Mucosa of descending colon (tissue), 3 donors: ENCODE results near the gene PRCD. TPM values are rescaled to one million over a fixed set of nuclear protein-coding genes. Genes with fewer than 3 reads are reported as not detected.

Experiments
- ATAC-seq: fragments of 200-7000 bp; cut with Tn5 transposase; one replicate; pipeline ENCODE4 v1.9.1; 2020; ENCODE audit warnings: mild to moderate bottlenecking, moderate library complexity
- DNase-seq, 3 donors: peaks; one replicate each; pipeline ENCODE4 v3.0.0-alpha.2; 2020
- H3K36me3 ChIP-seq: fragments of 200-600 bp; one replicate; pipeline ENCODE4 v1.8.0; 2021; ENCODE audit warnings: low read depth, mild to moderate bottlenecking
- H3K4me1 ChIP-seq: fragments of 200-600 bp; one replicate; pipeline ENCODE4 v1.8.0; 2021; ENCODE audit warnings: low read depth, mild to moderate bottlenecking
- H3K4me3 ChIP-seq: fragments of 200-600 bp; one replicate; pipeline ENCODE4 v1.8.0; 2021; ENCODE audit warnings: mild to moderate bottlenecking
- H3K9me3 ChIP-seq: fragments of 200-600 bp; one replicate; pipeline ENCODE4 v1.8.0; 2021; ENCODE audit warnings: mild to moderate bottlenecking
- intact Hi-C, 2 donors: fragments of 100-400 bp; cut with DNase I in 1 of 2; cut with micrococcal nuclease in 1 of 2; formaldehyde crosslinking; loops; one replicate each; pipeline versions ENCODE4 v1.11.0 to v1.11.1; 2022; cut with DNase I, micrococcal nuclease
- total RNA-seq, 3 donors: library from RNA; stranded (reverse); fragmentation: NEBNext Ultra II Directional in 2 of 3; extraction: Animal tissue kit (Norgen Biotek cat#: 25700) in 2 of 3; gene quantifications; one replicate each; pipeline versions ENCODE4 v1.2.1 to v1.2.4, GENCODE V29; 2021 to 2023
- TF ChIP-seq, protein P1 (sequence below): fragments of 200-600 bp; IDR thresholded peaks from one replicate; pipeline ENCODE4 v1.8.0; 2022; ENCODE audit warnings: antibody characterized with exemption, mild to moderate bottlenecking
- donor health status: DM: no; HTN: no; CAD: no; lungs with moderate emphysema.
- donor health status: DM: no; HTN: no; CAD: no.
- donor health status: DM: no; HTN: yes; CAD: no.

The PRCD gene
- total RNA-seq, 3 donors from 2014 or later, result 1.0 to 4.8 (median 1.6) TPM

DNA sequence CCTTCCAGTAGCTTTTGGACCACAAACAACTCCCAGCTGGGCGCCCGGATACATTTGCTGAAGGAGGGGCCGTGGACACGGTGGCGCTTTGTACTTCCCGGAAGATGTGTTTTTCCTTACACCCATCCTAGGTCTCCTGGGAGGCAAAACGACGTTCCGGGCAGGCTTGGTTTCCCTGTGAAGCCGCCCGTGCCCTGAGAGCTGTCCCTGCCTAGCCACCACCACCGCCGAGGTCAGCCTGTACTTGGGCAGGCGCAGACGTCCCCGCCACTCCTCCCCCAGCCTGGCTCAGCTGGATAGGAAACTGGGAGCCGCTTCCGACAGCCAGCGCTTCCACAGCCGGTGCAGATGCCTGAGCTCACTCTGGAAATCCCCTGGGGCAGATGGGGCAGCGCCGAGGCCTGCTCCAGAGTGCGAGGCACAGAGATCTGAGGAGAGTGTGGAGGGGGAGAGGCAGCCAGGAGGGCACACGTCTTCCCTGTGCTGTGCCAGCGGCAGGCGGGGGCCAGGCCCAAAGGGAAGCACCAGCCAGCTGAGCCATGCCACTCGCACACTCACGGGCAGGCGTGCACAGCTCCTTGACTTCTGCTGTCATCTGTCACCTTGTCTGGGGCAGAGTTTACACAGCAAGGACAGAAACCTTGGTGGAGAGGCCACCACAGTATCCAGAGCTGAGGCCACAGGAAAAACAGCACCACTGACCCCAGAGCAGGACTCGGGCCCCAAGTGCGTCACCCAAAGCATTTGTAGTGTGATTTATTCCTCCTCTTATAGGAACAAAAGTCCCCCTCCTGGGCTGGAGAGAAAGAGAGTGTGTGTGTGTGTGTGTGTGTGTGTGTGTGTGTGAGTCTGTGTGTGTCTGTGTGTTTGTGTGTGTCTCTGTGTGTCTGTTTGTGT lies 41.6 kb upstream of the PRCD start:
- no peak overlapping the region for H3K4me3 ChIP-seq
- intact Hi-C loops, result no loop called here
- H3K9me3 ChIP-seq, result no peaks in the 10 kb centered on the region
- DNase-seq (peak; percentile 59 to 82 (median 74)), ATAC-seq (peak; percentile 28)
- TF ChIP-seq, protein P1, sequence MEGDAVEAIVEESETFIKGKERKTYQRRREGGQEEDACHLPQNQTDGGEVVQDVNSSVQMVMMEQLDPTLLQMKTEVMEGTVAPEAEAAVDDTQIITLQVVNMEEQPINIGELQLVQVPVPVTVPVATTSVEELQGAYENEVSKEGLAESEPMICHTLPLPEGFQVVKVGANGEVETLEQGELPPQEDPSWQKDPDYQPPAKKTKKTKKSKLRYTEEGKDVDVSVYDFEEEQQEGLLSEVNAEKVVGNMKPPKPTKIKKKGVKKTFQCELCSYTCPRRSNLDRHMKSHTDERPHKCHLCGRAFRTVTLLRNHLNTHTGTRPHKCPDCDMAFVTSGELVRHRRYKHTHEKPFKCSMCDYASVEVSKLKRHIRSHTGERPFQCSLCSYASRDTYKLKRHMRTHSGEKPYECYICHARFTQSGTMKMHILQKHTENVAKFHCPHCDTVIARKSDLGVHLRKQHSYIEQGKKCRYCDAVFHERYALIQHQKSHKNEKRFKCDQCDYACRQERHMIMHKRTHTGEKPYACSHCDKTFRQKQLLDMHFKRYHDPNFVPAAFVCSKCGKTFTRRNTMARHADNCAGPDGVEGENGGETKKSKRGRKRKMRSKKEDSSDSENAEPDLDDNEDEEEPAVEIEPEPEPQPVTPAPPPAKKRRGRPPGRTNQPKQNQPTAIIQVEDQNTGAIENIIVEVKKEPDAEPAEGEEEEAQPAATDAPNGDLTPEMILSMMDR, result no peak
- peaks cover 43% of the 10 kb centered on the region for H3K4me1 ChIP-seq
- H3K36me3 ChIP-seq, result no peaks in the 10 kb centered on the region

DNA sequence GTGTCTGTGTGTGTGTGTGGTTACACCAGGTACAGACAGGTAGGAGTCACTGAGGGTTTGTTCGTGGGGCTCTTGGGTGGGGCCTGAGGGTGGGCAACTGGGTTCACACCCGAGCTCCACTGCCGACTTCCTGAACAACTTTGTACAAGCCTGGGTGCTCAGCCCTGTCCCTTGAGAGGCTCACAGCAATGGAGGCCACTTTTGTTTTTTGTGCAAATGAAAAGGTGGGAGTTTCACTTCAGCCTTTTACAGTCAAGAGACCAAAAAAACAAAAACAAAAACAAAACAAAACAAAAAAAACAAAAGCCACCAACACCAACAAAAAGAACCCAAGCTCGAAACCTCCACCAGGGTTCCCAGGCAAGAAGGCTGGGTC lies 41.0 kb upstream of the PRCD start:
- Histone ChIP-seq H3K36me3 (no peaks in the 10 kb centered on the region), H3K4me1 (peaks cover 36% of the 10 kb centered on the region), H3K9me3 (no peaks in the 10 kb centered on the region), H3K4me3 (no peak overlapping the region)
- TF ChIP-seq, protein P1, result no peak
- intact Hi-C loops, result no loop called here
- DNase-seq (no peak), ATAC-seq (no peak)

- no peaks in the 10 kb centered on the region for H3K9me3 ChIP-seq
- no peak for DNase-seq
- intact Hi-C loops, result no loop called here
- H3K4me3 ChIP-seq, result no peak overlapping the region
- TF ChIP-seq, protein P1, result no peak
- peaks cover 35% of the 10 kb centered on the region for H3K4me1 ChIP-seq
- no peak for ATAC-seq
- H3K36me3 ChIP-seq, result no peaks in the 10 kb centered on the region
These were observed 40.6 kb upstream of the PRCD start for GRCh38 chr17:76499267-76499667.

DNA sequence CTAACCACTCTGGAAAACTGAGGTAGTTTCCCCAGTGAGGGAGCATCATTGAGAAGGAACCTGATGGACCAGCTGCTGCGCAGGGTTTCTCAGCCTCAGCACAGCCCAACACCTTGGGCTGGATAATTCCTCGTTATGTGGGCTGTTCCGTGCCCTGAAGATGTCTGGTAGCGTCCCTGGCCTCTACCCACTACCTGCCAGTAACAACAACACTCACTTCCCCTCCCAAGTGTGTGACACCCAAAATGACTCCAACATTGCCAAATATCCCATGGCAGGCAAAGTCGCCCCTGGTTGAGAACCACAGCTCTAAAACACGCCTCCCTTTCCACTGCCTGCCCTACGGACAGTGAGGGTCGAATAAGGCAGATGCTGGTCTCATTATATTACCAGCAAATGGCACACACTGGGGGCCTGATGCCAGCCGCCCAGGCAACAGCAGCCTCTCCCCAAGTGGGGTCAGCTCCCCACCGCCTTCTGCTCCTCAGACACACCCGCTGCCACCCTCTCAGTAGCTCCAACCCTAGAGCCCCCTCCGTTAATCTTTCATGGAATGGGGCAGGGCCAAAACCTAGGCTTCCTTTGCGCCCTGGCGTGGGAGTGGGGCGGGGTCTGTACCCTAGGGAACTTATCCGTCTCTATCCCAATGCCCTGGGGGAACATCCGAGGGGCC lies 39.6 kb upstream of the PRCD start:
- intact Hi-C loops, result no loop called here
- no peak for ATAC-seq
- H3K9me3 ChIP-seq, result no peaks in the 10 kb centered on the region

DNA sequence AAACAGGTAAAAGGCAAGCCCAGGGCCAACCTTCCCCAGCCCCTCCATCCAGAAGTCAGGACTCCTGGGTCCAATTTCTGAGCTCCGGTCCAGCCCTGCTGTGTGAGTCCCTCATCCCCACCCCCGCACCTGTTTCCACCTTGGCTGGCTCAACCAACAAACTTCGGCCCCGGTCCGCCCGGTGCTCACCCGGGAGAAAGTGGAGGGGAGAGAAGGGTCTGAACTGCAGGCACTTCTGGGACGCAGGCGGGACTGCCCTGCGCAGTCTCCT lies 39.2 kb upstream of the PRCD start:
- no peaks in the 10 kb centered on the region for H3K36me3 ChIP-seq
- H3K4me1 ChIP-seq, result peaks cover 35% of the 10 kb centered on the region
- ATAC-seq (peak; percentile 31), DNase-seq (peak in 1 of 3 donors; percentile 66)
- peak overlapping the region; percentile 40 for H3K4me3 ChIP-seq
- no peaks in the 10 kb centered on the region for H3K9me3 ChIP-seq
- intact Hi-C loops, result no loop called here
- TF ChIP-seq, protein P1, result no peak

More for the DNA sequence above, 39.6 kb upstream of the PRCD start:
- no peaks in the 10 kb centered on the region for H3K36me3 ChIP-seq
- DNase-seq, result no peak
- H3K4me3 ChIP-seq, result peak overlapping the region; percentile 40
- peaks cover 35% of the 10 kb centered on the region for H3K4me1 ChIP-seq
- TF ChIP-seq, protein P1, result no peak
